HCT116 (cell line): ENCODE data around the gene SVBP. TPM values are rescaled to one million over a fixed set of nuclear protein-coding genes. Genes with fewer than 3 reads are reported as not detected.

Experiments
- ATAC-seq: fragments of 200-7000 bp; cut with Tn5 transposase; 2 replicates; pipeline ENCODE4 v1.9.1; 2020; ENCODE audit warnings: mild to moderate bottlenecking, moderate library complexity
- BruUV-seq: library from RNA; stranded (reverse); fragments of 400-500 nt; replicated peaks from 2 replicates; lab custom pipeline; 2021; lab: Mats Ljungman, UMichigan
- CTCF ChIA-PET: fragments of 300-600 bp; sonication (Branson Sonifier 250); formaldehyde crosslinking; loops from one replicate; lab custom pipeline; 2021; ENCODE audit warnings: antibody characterized with exemption; lab: Charles Lee
- POLR2A ChIA-PET: fragments of 300-600, 350-600 bp; sonication (Branson Sonifier 250); formaldehyde crosslinking; loops from one replicate; lab custom pipeline; 2021; ENCODE audit warnings: antibody characterized with exemption; lab: Charles Lee
- RAD21 ChIA-PET, 2 experiments: fragments of 300-600 bp; sonication (Branson Sonifier 250); formaldehyde crosslinking; loops; one replicate each; lab custom pipeline; 2023; ENCODE audit warnings: low total read pairs in 2 of 2; ENCODE audit not compliant: uncharacterized antibody in 2 of 2, unreplicated experiment in 2 of 2, low non-redundant PET in 1 of 2; lab: Charles Lee
- DNase-seq: peaks from one replicate; pipeline ENCODE4 v3.0.0-alpha.2; 2010; ENCODE audit warnings: low read depth, low spot score
- H2AFZ ChIP-seq: fragments of 200-600 bp; shearing (Covaris generic), sonication (generic); 2 replicates; pipeline ENCODE4 v1.6.1; 2017; ENCODE audit warnings: low read depth, mixed run types, mixed read lengths, antibody characterized with exemption, low read length; ENCODE audit not compliant: poor library complexity, severe bottlenecking
- H3K27ac ChIP-seq: 2 replicates; pipeline ENCODE4 v1.5.1; 2012; ENCODE audit warnings: low read depth, low read length
- H3K27me3 ChIP-seq: fragments of 200-600 bp; sonication (generic); 2 replicates; pipeline ENCODE4 v1.6.1; 2016; ENCODE audit warnings: mixed run types, low read length, mixed read lengths; ENCODE audit not compliant: insufficient read depth
- H3K36me3 ChIP-seq, 2 experiments: fragments of 200-500 bp in 1 of 2; fragments of 200-600 bp in 1 of 2; sonication (Bioruptor generic) in 1 of 2; sonication (generic) in 1 of 2; 2 replicates each; pipeline versions ENCODE4 v1.5.1 to v1.6.1; 2014 to 2016; ENCODE audit warnings: low read length in 2 of 2, inconsistent platforms in 1 of 2, mixed read lengths in 1 of 2, mixed run types in 1 of 2; ENCODE audit not compliant: insufficient read depth in 2 of 2, control insufficient read depth in 1 of 2
- H3K4me1 ChIP-seq, 2 experiments: fragments of 200-600 bp in 1 of 2; sonication (generic) in 1 of 2; 2 replicates each; pipeline versions ENCODE4 v1.5.1 to v1.6.1; 2012 to 2017; ENCODE audit warnings: low read length in 2 of 2, inconsistent platforms in 1 of 2, mild to moderate bottlenecking in 1 of 2, mixed read lengths in 1 of 2, mixed run types in 1 of 2, moderate library complexity in 1 of 2; ENCODE audit not compliant: insufficient read depth in 2 of 2, control insufficient read depth in 1 of 2
- H3K4me2 ChIP-seq: fragments of 200-600 bp; sonication (generic); 2 replicates; pipeline ENCODE4 v1.6.1; 2017; ENCODE audit warnings: mixed run types, low read length, mixed read lengths
- H3K4me3 ChIP-seq, 2 experiments: fragments of 200-600 bp in 1 of 2; sonication (generic) in 1 of 2; replicated peaks in 1 of 2; 2 replicates each; pipeline ENCODE4 v1.5.1; 2011 to 2016; ENCODE audit warnings: low read length in 2 of 2, control low read depth in 1 of 2, low read depth in 1 of 2, mild to moderate bottlenecking in 1 of 2, mixed read lengths in 1 of 2, mixed run types in 1 of 2
- H3K79me2 ChIP-seq: fragments of 200-600 bp; sonication (generic); 2 replicates; pipeline ENCODE4 v1.6.1; 2017; ENCODE audit warnings: mild to moderate bottlenecking, mixed run types, low read length, moderate library complexity, mixed read lengths; ENCODE audit not compliant: insufficient read depth
- H3K9ac ChIP-seq: fragments of 200-600 bp; sonication (generic); 2 replicates; pipeline ENCODE4 v1.6.1; 2016; ENCODE audit warnings: low read length, mixed read lengths
- H3K9me2 ChIP-seq: fragments of 200-600 bp; sonication (generic), shearing (Covaris generic); 2 replicates; pipeline ENCODE4 v1.6.1; 2017; ENCODE audit warnings: mixed run types, mild to moderate bottlenecking, moderate library complexity; ENCODE audit not compliant: insufficient read depth
- H3K9me3 ChIP-seq, 2 experiments: fragments of 200-500 bp in 1 of 2; fragments of 200-600 bp in 1 of 2; sonication (Bioruptor generic) in 1 of 2; sonication (generic) in 1 of 2; 2 replicates each; pipeline ENCODE4 v1.6.1; 2014 to 2017; ENCODE audit warnings: low read length in 2 of 2, mixed read lengths in 2 of 2, inconsistent platforms in 1 of 2, low read depth in 1 of 2, mild to moderate bottlenecking in 1 of 2, mixed run types in 1 of 2, moderate library complexity in 1 of 2; ENCODE audit not compliant: control insufficient read depth in 1 of 2, insufficient read depth in 1 of 2
- H4K20me1 ChIP-seq: fragments of 200-600 bp; sonication (generic), shearing (Covaris generic); 2 replicates; pipeline ENCODE4 v1.6.1; 2017; ENCODE audit warnings: mixed run types, mild to moderate bottlenecking, moderate library complexity; ENCODE audit not compliant: insufficient read depth
- CBX3 ChIP-seq: IDR thresholded peaks from 2 replicates; pipeline ENCODE4 v1.6.1; 2012; ENCODE audit warnings: low read depth
- CEBPB ChIP-seq: IDR thresholded peaks from 2 replicates; pipeline ENCODE4 v1.6.1; 2012; ENCODE audit warnings: low read depth
- EGR1 ChIP-seq: IDR thresholded peaks from 2 replicates; pipeline ENCODE4 v1.6.1; 2012; ENCODE audit warnings: low read depth
- ELF1 ChIP-seq: IDR thresholded peaks from 2 replicates; pipeline ENCODE4 v1.6.1; 2012; ENCODE audit warnings: low read depth, borderline replicate concordance
- EZH2 ChIP-seq: fragments of 200-600 bp; sonication (generic); IDR thresholded peaks from 2 replicates; pipeline ENCODE4 v1.6.1; 2017; ENCODE audit warnings: antibody characterized with exemption, mixed run types
- FOSL1 ChIP-seq: IDR thresholded peaks from 2 replicates; pipeline ENCODE4 v1.6.1; 2012; ENCODE audit warnings: low read depth
- JUND ChIP-seq: IDR thresholded peaks from 2 replicates; pipeline ENCODE4 v1.6.1; 2012
- MAX ChIP-seq: IDR thresholded peaks from 2 replicates; pipeline ENCODE4 v1.6.1; 2012
- POLR2A ChIP-seq: IDR thresholded peaks from 2 replicates; pipeline ENCODE4 v1.7.0; 2011; ENCODE audit warnings: borderline replicate concordance; ENCODE audit not compliant: insufficient read depth, insufficient read length; ENCODE audit errors: extremely low read depth
- POLR2AphosphoS5 ChIP-seq: IDR thresholded peaks from 2 replicates; pipeline ENCODE4 v1.6.1; 2011; ENCODE audit warnings: mild to moderate bottlenecking, low read depth, low read length, moderate library complexity
- REST ChIP-seq: IDR thresholded peaks from 2 replicates; pipeline ENCODE4 v1.6.1; 2012; ENCODE audit warnings: low read depth
- SIN3A ChIP-seq: IDR thresholded peaks from 2 replicates; pipeline ENCODE4 v1.6.1; 2012; ENCODE audit warnings: low read depth
- SRF ChIP-seq: IDR thresholded peaks from 2 replicates; pipeline ENCODE4 v1.6.1; 2012; ENCODE audit warnings: low read depth
- TCF7L2 ChIP-seq: IDR thresholded peaks from 2 replicates; pipeline ENCODE4 v1.7.0; 2011; ENCODE audit warnings: borderline replicate concordance, inconsistent platforms; ENCODE audit not compliant: insufficient read depth, insufficient read length; ENCODE audit errors: extremely low read depth
- YY1 ChIP-seq: IDR thresholded peaks from 2 replicates; pipeline ENCODE4 v1.6.1; 2011; ENCODE audit warnings: low read length, low read depth, moderate library complexity, mild to moderate bottlenecking; ENCODE audit not compliant: insufficient replicate concordance; ENCODE audit errors: extremely low read depth
- ZBTB33 ChIP-seq: IDR thresholded peaks from 2 replicates; pipeline ENCODE4 v1.6.1; 2011; ENCODE audit warnings: mild to moderate bottlenecking, low read length, moderate library complexity; ENCODE audit not compliant: insufficient replicate concordance; ENCODE audit errors: extremely low read depth
- ZFX ChIP-seq: fragments of 450-650 bp; IDR thresholded peaks from 2 replicates; pipeline ENCODE4 v1.6.1; 2017
- intact Hi-C: fragments of 100-400 bp; cut with micrococcal nuclease; formaldehyde crosslinking; loops from 2 replicates; pipeline ENCODE4 v1.10.0; 2022
- total RNA-seq: library from RNA; stranded (reverse); gene quantifications from one replicate; pipeline ENCODE4 v1.2.1, GENCODE V29; 2021; ENCODE audit not compliant: unreplicated experiment
- TF ChIP-seq, protein P1 (sequence below): IDR thresholded peaks from 2 replicates; pipeline ENCODE4 v1.6.1; 2012
- TF ChIP-seq, protein P2 (sequence below), 3 experiments: fragments of 200-600 bp in 1 of 3; sonication (generic) in 1 of 3; IDR thresholded peaks in 2 of 3; conservative IDR thresholded peaks in 1 of 3; 2 replicates each; pipeline ENCODE4 v1.5.1; 2012 to 2017; ENCODE audit warnings: low read depth in 2 of 3, low read length in 2 of 3, antibody characterized with exemption in 1 of 3, borderline replicate concordance in 1 of 3, control low read depth in 1 of 3, mild to moderate bottlenecking in 1 of 3, mixed read lengths in 1 of 3, mixed run types in 1 of 3, moderate library complexity in 1 of 3; ENCODE audit not compliant: insufficient read depth in 1 of 3

Gene SVBP
- total RNA-seq, 1 experiment from 2014 or later, result 14.4 TPM

GRCh38 chr1:42797979-42798378 is 19.2 kb downstream of the SVBP start:
- BruUV-seq, result no TSS peak
- H3K9ac ChIP-seq, result no peak overlapping the region
- no peaks in the 10 kb centered on the region for H3K4me1 ChIP-seq
- no peak for ATAC-seq
- CTCF ChIA-PET, result no interaction called here
- H4K20me1 ChIP-seq, result no peaks in the 10 kb centered on the region
- H3K36me3 ChIP-seq, result no peaks in the 10 kb centered on the region
- H3K9me2 ChIP-seq, result no peaks in the 10 kb centered on the region
- RAD21 ChIA-PET, result no interaction called here
- intact Hi-C loops, result no loop called here
- no peak for DNase-seq
- no peak overlapping the region for H3K4me3 ChIP-seq
- H3K9me3 ChIP-seq, result no peaks in the 10 kb centered on the region
- H3K27me3 ChIP-seq, result no peaks in the 10 kb centered on the region
- no peak for TF ChIP-seq REST
- no peak for TF ChIP-seq MAX
- TF ChIP-seq ZFX, result no peak
- no peak for TF ChIP-seq JUND
- TF ChIP-seq POLR2A, result no peak
- TF ChIP-seq SRF, result no peak
- no peak for TF ChIP-seq SIN3A
- no peak for TF ChIP-seq EZH2
- no peak for TF ChIP-seq POLR2AphosphoS5
- TF ChIP-seq CBX3, result no peak
- no peak for TF ChIP-seq FOSL1
- no peak for TF ChIP-seq ZBTB33
- no peak for TF ChIP-seq YY1
- no peak for TF ChIP-seq EGR1
- TF ChIP-seq, protein P1, sequence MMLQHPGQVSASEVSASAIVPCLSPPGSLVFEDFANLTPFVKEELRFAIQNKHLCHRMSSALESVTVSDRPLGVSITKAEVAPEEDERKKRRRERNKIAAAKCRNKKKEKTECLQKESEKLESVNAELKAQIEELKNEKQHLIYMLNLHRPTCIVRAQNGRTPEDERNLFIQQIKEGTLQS, result no peak
- no peak for TF ChIP-seq ELF1
- no peak for TF ChIP-seq TCF7L2
- TF ChIP-seq, protein P2, sequence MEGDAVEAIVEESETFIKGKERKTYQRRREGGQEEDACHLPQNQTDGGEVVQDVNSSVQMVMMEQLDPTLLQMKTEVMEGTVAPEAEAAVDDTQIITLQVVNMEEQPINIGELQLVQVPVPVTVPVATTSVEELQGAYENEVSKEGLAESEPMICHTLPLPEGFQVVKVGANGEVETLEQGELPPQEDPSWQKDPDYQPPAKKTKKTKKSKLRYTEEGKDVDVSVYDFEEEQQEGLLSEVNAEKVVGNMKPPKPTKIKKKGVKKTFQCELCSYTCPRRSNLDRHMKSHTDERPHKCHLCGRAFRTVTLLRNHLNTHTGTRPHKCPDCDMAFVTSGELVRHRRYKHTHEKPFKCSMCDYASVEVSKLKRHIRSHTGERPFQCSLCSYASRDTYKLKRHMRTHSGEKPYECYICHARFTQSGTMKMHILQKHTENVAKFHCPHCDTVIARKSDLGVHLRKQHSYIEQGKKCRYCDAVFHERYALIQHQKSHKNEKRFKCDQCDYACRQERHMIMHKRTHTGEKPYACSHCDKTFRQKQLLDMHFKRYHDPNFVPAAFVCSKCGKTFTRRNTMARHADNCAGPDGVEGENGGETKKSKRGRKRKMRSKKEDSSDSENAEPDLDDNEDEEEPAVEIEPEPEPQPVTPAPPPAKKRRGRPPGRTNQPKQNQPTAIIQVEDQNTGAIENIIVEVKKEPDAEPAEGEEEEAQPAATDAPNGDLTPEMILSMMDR (IDR thresholded peaks at IDR 0.05 in 2 of 3, conservative IDR thresholded peaks at IDR 0.05 in 1 of 3; ENCODE audit: borderline replicate concordance in 1 of 3, insufficient read depth in 1 of 3, low read depth in 2 of 3, low read length in 2 of 3), result no peak
- no peak for TF ChIP-seq CEBPB
- H3K27ac ChIP-seq, result no peak overlapping the region
- no peak overlapping the region for H3K4me2 ChIP-seq
- POLR2A ChIA-PET, result no interaction called here
- H2AFZ ChIP-seq, result no peak overlapping the region
- no peaks in the 10 kb centered on the region for H3K79me2 ChIP-seq
